ENCODE data around the gene BICRAL. TPM values are rescaled to one million over a fixed set of nuclear protein-coding genes. Genes with fewer than 3 reads are reported as not detected.

The BICRAL gene
- total and polyA plus RNA-seq, 9 of the 15 experiments (the other 6 are each of a cell fraction or from before 2014, with no cell fraction given): 1.2 to 11.9 (median 5.6) TPM

DNA sequence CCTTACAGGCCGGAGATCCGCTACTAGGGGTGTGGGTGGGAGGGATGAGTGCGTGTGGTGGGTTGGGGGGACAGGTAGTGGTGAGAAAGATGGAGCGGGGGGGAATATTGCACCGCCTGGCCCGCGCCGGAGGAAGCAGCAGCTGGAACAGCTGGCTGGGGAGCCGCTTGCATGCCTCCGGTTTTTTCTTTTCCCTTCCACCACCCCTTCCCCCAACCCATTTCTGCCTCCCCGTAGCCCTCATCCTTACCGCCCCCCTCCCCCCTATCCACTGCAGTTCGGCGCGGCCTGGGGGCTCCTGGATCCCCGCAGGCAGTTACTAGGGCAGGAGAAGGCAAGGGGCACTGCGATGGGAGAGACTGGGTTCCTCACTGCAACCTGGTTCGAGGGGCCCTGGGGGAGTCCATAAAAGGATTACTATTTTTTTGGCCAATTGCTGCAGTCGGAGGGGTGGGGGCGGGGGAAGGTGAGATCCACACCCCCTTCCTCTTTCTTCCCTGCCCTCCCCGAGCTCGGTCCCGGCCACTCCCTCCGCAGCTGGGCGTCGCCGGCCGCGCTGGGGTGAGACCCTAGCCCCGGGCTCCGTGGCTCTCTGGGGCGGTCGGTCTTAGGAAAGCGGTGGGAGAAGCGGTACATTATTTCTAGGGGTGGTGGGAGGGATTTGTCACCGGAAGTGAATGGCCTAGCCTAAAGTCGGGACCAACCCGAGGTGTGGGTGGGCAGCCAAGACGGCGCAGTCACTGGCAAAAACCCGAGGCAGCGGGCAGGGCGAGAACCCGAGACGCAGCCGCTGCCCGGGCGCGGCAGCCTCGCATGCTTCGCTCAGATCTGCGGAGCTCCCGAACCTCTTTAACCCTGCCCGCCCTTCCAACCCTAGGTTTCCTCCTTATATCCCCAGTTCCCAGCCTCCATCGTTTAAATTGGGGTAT, 35.1 kb upstream of the BICRAL start (continued):
- TF ChIP-seq AFF4 (CRISPR knock-in tag; IDR thresholded peaks at IDR 0.05) (peak; percentile 60), ZNF449 (CRISPR knock-in tag; IDR thresholded peaks at IDR 0.05) (no peak), FUS (optimal IDR thresholded peaks at IDR 0.05; ENCODE audit: low read depth, low read length) (no peak), ZNF121 (CRISPR knock-in tag; conservative IDR thresholded peaks at IDR 0.05) (no peak), ZNF347 (CRISPR knock-in tag; IDR thresholded peaks at IDR 0.05; ENCODE audit: low read depth) (no peak), ELK1 (CRISPR knock-in tag; IDR thresholded peaks at IDR 0.05) (no peak), ZNF766 (CRISPR knock-in tag; conservative IDR thresholded peaks at IDR 0.05) (no peak), ZNF197 (CRISPR knock-in tag; IDR thresholded peaks at IDR 0.05; ENCODE audit: low read depth) (no peak), TAF9B (IDR thresholded peaks at IDR 0.05; ENCODE audit: partially characterized antibody) (peak; percentile 23), POLR2AphosphoS2 (IDR thresholded peaks at IDR 0.05; ENCODE audit: low read length) (peak; percentile 38; the same call in 1 of the 2 replicates), SMAD4 (CRISPR knock-in tag; conservative IDR thresholded peaks at IDR 0.05) (peak; percentile 35; the same call in 1 of the 2 replicates), HMGN3 (IDR thresholded peaks at IDR 0.05; ENCODE audit: borderline replicate concordance, extremely low read depth, insufficient read length, low read depth, low read length) (peak; percentile 84), ZNF3 (CRISPR knock-in tag; IDR thresholded peaks at IDR 0.05) (no peak), BHLHE40 (IDR thresholded peaks at IDR 0.05; ENCODE audit: low read length) (peak; percentile 23; the same call in 1 of the 2 replicates), RB1 (IDR thresholded peaks at IDR 0.05; ENCODE audit: low read depth) (no peak; the same call in 1 of the 2 replicates)
- TF ChIP-seq, protein P1, sequence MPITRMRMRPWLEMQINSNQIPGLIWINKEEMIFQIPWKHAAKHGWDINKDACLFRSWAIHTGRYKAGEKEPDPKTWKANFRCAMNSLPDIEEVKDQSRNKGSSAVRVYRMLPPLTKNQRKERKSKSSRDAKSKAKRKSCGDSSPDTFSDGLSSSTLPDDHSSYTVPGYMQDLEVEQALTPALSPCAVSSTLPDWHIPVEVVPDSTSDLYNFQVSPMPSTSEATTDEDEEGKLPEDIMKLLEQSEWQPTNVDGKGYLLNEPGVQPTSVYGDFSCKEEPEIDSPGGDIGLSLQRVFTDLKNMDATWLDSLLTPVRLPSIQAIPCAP (CRISPR knock-in tag; IDR thresholded peaks at IDR 0.05; ENCODE audit: borderline replicate concordance): no peak
- TF ChIP-seq, protein P2, sequence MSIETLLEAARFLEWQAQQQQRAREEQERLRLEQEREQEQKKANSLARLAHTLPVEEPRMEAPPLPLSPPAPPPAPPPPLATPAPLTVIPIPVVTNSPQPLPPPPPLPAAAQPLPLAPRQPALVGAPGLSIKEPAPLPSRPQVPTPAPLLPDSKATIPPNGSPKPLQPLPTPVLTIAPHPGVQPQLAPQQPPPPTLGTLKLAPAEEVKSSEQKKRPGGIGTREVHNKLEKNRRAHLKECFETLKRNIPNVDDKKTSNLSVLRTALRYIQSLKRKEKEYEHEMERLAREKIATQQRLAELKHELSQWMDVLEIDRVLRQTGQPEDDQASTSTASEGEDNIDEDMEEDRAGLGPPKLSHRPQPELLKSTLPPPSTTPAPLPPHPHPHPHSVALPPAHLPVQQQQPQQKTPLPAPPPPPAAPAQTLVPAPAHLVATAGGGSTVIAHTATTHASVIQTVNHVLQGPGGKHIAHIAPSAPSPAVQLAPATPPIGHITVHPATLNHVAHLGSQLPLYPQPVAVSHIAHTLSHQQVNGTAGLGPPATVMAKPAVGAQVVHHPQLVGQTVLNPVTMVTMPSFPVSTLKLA (conservative IDR thresholded peaks at IDR 0.05): peak; percentile 80 to 84; a peak in 3 of 4 replicates

Data from K562 (cell line).